Muscle of arm (tissue), 14 donors: Measurements from ENCODE around the gene OR52R1. TPM values are rescaled to one million over a fixed set of nuclear protein-coding genes. Genes with fewer than 3 reads are reported as not detected.
"Not testable (repeated sequence)": the region's sequence is repeated elsewhere in the genome, so short reads cannot be mapped to it uniquely, and the experiment has no call there.

ENCODE experiments used
- DNase-seq: peaks from one replicate; pipeline ENCODE4 v3.0.0-alpha.2; 2013
- long read RNA-seq, 11 donors: transcript quantifications; one replicate each; lab custom pipeline, GENCODE V29; 2026
- polyA plus RNA-seq, 12 donors: library from polyadenylated mRNA; unstranded; fragments of 120-200 nt; gene quantifications; one replicate each; pipeline ENCODE4 v1.2.1, GENCODE V29; 2013; ENCODE audit not compliant: insufficient read length in 12 of 12

Gene OR52R1
- not detected for polyA plus RNA-seq
- long read RNA-seq, donor 1: 0 reads
- long read RNA-seq, donor 2: 0 reads
- long read RNA-seq, donor 3: 0 reads
- long read RNA-seq, donor 4: 0 reads
- long read RNA-seq, donor 5: 0 reads
- long read RNA-seq, donor 6: 0 reads
- long read RNA-seq, donor 7: 0 reads
- long read RNA-seq, donor 8: 0 reads
- long read RNA-seq, donor 9: 0 reads
- long read RNA-seq, donor 10: 0 reads
- long read RNA-seq, donor 11: 0 reads

GRCh38 chr11:4804280-4804679 is at the start of gene OR52R1:
Gene OR52R1 (minus strand): TSS chr11:4804380. CDS start chr11:4804380, 0 bp downstream.
- no peak for DNase-seq

- DNase-seq: no peak
These were observed 46.9 kb upstream of the OR52R1 start for GRCh38 chr11:4851033-4851432.

DNA sequence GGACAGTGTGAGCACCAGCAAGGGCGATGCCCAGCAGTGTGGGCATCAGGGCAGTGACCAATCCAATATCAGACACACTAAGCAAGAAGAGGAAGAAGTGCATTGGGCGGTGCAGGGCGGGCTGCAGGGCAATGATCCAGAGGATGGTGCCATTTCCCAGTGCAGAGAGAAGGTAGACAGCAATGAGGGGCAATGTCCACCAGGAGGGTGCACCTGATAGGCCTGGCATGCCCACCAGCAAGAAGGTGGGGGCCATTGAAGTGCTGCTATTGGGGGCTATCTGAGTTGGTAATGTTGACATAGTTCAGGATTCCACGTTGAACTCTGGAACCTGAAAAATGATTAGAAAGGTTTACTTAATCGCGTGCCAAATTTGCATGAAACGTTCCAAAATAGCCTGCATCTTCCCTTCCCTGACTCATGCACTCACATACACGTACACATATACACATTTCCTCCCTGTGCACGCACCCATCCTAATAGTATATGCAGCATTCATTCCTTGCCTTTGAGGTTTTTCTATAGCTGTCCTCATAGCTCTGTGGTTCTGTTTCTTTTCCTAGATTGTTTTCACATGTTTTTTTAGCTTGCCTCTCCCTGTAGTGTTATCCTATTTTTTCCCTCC is 44.8 kb upstream of the OR52R1 start, which contains the start of gene OR51S1:
TSS of gene OR51S1 (minus strand) at position 301 of the 625 bp plus-strand sequence. CDS start at position 301, 0 bp downstream.
- no peak for DNase-seq

GRCh38 chr11:4839851-4840549 is 35.8 kb upstream of the OR52R1 start:
- no peak for DNase-seq

GRCh38 chr11:4830909-4831308 is 26.7 kb upstream of the OR52R1 start:
- DNase-seq: no peak

DNA sequence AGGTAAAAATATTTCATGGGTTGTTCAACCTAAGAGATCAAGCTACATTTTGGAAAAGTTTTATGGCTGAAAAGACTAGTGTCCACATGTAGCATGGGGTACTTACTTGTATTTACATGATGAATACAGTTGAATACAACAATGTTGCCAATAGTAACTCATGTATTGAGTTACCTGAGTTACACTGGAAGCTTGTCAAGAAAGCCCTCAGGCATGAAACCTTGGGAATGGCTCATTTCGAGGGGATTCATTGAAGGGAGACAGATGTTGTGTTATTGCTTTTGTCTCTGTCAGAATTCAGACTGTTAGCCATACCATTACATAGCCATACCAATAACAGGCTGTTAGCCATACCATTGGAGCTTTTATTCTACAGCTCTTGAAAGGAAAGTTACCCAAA is 26.2 kb upstream of the OR52R1 start:
- no peak for DNase-seq

DNA sequence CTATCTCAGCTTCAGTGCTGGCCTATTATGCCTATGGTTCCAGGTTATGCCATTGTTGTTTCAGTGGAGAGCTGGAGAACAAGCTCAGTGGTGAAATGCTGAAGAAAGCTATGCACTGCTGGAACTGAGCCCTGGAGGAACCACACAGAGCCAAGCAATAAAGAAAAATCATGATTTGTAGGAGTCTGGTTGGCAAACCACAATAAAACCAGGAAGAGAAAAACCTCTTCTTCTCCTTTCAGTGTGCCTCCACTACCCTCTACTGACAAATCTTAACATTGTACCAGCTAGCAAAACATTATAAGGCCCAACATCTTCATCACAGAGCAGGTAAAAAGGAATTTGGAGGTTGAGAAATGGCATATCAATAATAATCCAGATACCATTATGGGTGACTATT is 22.2 kb upstream of the OR52R1 start:
- peak; percentile 1 for DNase-seq

- DNase-seq: no peak
These were observed 21.0 kb upstream of the OR52R1 start for GRCh38 chr11:4825132-4825531.

- no peak for DNase-seq
These were observed 16.8 kb upstream of the OR52R1 start, which contains the start of gene OR51F2 for GRCh38 chr11:4821021-4821420. Gene OR51F2 (plus strand): TSS chr11:4821321. CDS start chr11:4821422, 101 bp downstream.

GRCh38 chr11:4809246-4809645 is 5.1 kb upstream of the OR52R1 start:
- no peak for DNase-seq

GRCh38 chr11:4808476-4808875 is 4.3 kb upstream of the OR52R1 start:
- DNase-seq: no peak

GRCh38 chr11:4801316-4801715 is 2.9 kb downstream of the OR52R1 start:
- DNase-seq: not testable (repeated sequence)

DNA sequence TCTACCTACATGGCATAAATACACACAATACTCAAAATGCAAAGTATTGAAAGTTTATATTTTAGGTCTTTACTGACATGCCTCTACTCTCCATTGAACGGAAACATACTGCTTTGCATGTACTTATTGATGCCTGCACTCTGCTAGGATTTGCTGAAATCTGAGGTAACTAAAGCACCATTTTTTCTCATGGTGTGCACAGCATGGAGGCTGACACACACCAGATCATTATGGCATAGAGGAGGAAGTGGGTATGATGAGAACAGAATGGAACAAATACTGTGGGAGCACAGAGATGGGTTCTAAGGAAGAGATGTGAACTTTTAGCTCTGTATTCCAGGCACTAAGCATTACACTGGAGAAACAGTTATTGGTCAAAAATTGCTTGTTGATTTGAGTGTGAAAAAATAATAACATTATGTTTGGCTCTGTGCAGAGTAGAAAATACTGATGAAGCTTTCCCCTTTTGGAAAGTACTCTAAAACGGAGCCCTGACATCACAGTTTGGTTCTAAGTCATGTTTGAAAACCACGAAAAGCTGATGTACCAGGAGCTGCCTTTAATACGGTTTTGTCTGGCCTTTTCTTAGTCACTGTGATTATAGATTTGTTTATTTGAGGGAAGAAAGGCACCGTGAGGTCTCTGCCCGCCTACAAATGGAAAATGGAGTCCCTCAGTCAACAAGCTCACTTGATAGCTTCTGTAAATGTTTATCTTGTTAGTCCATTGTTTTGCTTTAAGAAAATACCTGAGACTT is 5.6 kb downstream of the OR52R1 start:
- no peak for DNase-seq

DNA sequence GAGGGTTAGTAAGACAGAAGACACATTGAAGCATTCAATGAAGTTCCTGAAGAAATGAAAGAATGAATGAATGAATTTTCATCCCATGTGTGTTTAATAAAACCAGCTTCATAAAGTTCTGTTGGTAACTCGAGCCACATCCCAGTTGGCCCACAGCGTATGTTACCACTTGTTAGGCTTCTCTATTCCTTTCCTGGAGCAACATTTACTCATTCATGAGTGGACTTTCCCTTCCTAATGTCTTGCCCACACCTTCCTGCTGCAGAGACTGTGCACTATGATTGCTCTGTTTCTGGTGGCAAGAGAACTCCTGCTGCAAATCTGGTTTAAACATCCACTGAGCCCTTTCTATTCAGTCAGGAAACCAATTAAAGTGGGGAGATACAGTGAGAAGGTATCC is 7.0 kb downstream of the OR52R1 start:
- no peak for DNase-seq

- no peak for DNase-seq
These were observed 21.7 kb downstream of the OR52R1 start for GRCh38 chr11:4782454-4782853.

DNA sequence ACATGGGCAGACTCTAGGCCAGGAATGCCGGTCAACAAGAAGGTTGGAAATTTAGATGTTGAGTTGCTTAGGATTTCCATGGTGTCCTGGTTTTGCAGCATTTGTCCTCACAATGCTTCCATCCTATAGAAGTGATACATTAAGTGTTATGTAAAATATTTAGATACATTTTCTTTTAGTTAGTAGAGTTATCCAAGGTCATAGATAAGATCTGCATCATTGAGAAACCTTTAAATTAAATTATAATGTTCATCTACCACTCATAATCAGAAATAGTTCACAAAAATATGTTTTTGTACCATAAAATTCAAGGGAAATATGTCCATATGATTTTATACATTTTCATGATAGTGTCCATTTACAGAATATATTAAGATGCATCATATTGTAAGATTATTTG is 34.3 kb downstream of the OR52R1 start, which contains the start of gene OR51F1:
TSS of gene OR51F1 (minus strand) at position 101 of the 400 bp plus-strand sequence. CDS start at position 101, 0 bp downstream.
- DNase-seq: no peak

GRCh38 chr11:4768094-4768493 is 36.1 kb downstream of the OR52R1 start:
- DNase-seq: no peak

GRCh38 chr11:4766420-4767043 is 37.6 kb downstream of the OR52R1 start:
- DNase-seq: no peak

DNA sequence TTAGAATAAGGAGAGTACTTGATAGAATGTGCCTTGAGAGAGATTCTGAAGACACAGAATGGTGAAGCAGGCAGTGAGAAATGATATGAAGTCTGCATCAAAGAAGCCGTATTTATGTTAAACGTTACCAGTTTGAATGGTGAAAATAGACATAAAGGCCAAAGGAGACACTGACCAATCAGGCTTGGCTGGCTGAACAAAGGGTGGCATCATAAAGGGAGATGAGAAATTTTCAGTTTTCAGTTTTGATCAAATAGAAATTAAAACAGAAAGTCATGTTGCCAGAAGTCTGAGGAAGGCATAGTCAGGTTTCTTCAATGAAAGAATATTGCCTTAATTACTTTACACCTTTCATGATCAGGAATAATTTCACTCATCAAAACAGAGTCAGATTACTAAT is 41.1 kb downstream of the OR52R1 start:
- no peak for DNase-seq
